ENCODE results near the gene C1S. TPM values are rescaled to one million over a fixed set of nuclear protein-coding genes. Genes with fewer than 3 reads are reported as not detected.
A peak's percentile ranks its signal among the peaks of the same experiment; 100 is the strongest.

Gene C1S
- total RNA-seq, 1 experiment from 2014 or later: not detected

DNA sequence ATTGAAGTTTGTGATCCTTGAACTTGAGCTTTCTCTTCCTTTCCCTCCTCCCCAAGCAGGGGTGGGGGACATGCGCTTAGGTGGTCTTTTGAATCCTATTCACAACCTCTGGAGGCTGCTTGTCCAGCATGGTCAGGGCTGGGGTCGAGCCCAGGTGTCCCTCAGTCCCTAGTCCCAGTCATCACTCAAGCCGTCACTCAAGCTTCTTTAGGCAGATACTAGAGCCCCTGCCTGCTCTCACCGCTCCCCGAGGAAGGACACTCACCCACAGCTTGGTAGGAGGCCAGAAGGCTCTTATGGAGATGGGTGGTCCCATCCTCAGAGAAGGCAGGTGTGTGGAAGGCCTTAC is 49.0 kb downstream of the C1S start:
- Histone ChIP-seq H3K9ac (ENCODE audit: low read length) (peak overlapping the region; percentile 96), H4K20me1 (ENCODE audit: insufficient read depth, low read depth, low read length) (no peaks in the 10 kb centered on the region), H3K27ac (ENCODE audit: low read length) (peak overlapping the region; percentile 94; the same call in 1 of the 2 replicates), H3K4me2 (ENCODE audit: low read depth, low read length, poor library complexity, severe bottlenecking) (peak overlapping the region; percentile 70), H3K4me3 (ENCODE audit: low read length) (peak overlapping the region; percentile 84), H2AFZ (ENCODE audit: low read length) (no peak overlapping the region), H3K9me3 (ENCODE audit: low read length) (peaks cover 4% of the 10 kb centered on the region; the same call in 1 of the 2 replicates), H3K36me3 (ENCODE audit: insufficient read depth, low read length) (peaks cover 19% of the 10 kb centered on the region), H3K4me1 (ENCODE audit: low read length) (peaks cover 47% of the 10 kb centered on the region), H3K9me2 (replicated peaks; ENCODE audit: insufficient read depth, low read length) (no peaks in the 10 kb centered on the region), H3K27me3 (ENCODE audit: low read length) (no peaks in the 10 kb centered on the region), H3K79me2 (ENCODE audit: low read length) (peaks cover 32% of the 10 kb centered on the region)
- DNase-seq: no peak

DNA sequence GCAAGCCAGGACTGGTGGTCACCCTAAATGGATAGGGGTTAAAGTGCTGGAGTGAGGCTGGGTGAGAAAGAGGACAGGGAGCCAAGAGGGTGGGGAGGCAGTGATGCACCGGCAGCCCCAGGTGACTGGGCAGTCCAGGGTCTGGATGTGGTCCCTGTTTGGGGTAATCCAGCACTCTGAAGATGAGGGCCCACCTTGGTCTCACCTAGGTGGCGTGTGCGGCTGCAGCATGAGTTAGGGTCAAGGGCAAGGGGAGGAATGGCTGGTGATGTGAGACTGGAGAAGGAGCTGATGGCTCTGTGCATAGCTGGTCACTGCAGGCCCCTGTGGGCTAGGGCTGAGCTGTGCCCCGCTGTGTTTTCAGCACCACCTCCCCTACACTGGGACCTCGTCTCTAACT is 50.1 kb downstream of the C1S start:
- peaks cover 19% of the 10 kb centered on the region for H3K36me3 ChIP-seq (ENCODE audit: insufficient read depth, low read length)
- H3K4me2 ChIP-seq (ENCODE audit: low read depth, low read length, poor library complexity, severe bottlenecking): no peak overlapping the region
- peaks cover 21% of the 10 kb centered on the region for H3K79me2 ChIP-seq (ENCODE audit: low read length)
- H3K27ac ChIP-seq (ENCODE audit: low read length): no peak overlapping the region
- no peak overlapping the region for H2AFZ ChIP-seq (ENCODE audit: low read length)
- H3K4me1 ChIP-seq (ENCODE audit: low read length): peaks cover 38% of the 10 kb centered on the region
- DNase-seq: no peak
- no peaks in the 10 kb centered on the region for H4K20me1 ChIP-seq (ENCODE audit: insufficient read depth, low read depth, low read length)
- no peaks in the 10 kb centered on the region for H3K9me2 ChIP-seq (replicated peaks; ENCODE audit: insufficient read depth, low read length)
- peak overlapping the region; percentile 18; the same call in 1 of the 2 replicates for H3K9ac ChIP-seq (ENCODE audit: low read length)
- H3K27me3 ChIP-seq (ENCODE audit: low read length): no peaks in the 10 kb centered on the region
- no peak overlapping the region for H3K4me3 ChIP-seq (ENCODE audit: low read length)
- H3K9me3 ChIP-seq (ENCODE audit: low read length): peaks cover 4% of the 10 kb centered on the region; the same call in 1 of the 2 replicates

GRCh38 chr12:7112041-7112440 is 51.5 kb downstream of the C1S start:
- no peak overlapping the region for H3K4me3 ChIP-seq (ENCODE audit: low read length)
- no peak overlapping the region for H3K27ac ChIP-seq (ENCODE audit: low read length)
- H3K79me2 ChIP-seq (ENCODE audit: low read length): peaks cover 7% of the 10 kb centered on the region
- H4K20me1 ChIP-seq (ENCODE audit: insufficient read depth, low read depth, low read length): no peaks in the 10 kb centered on the region
- H3K4me2 ChIP-seq (ENCODE audit: low read depth, low read length, poor library complexity, severe bottlenecking): no peak overlapping the region
- no peaks in the 10 kb centered on the region for H3K9me3 ChIP-seq (ENCODE audit: low read length)
- H3K4me1 ChIP-seq (ENCODE audit: low read length): peaks cover 35% of the 10 kb centered on the region
- DNase-seq: no peak
- H3K27me3 ChIP-seq (ENCODE audit: low read length): no peaks in the 10 kb centered on the region
- H3K36me3 ChIP-seq (ENCODE audit: insufficient read depth, low read length): peaks cover 7% of the 10 kb centered on the region; the same call in 1 of the 2 replicates
- no peak overlapping the region for H2AFZ ChIP-seq (ENCODE audit: low read length)
- H3K9ac ChIP-seq (ENCODE audit: low read length): no peak overlapping the region
- H3K9me2 ChIP-seq (replicated peaks; ENCODE audit: insufficient read depth, low read length): no peaks in the 10 kb centered on the region

- peaks cover 7% of the 10 kb centered on the region; the same call in 1 of the 2 replicates for H3K36me3 ChIP-seq (ENCODE audit: insufficient read depth, low read length)
- H3K9me3 ChIP-seq (ENCODE audit: low read length): no peaks in the 10 kb centered on the region
- H2AFZ ChIP-seq (ENCODE audit: low read length): no peak overlapping the region
- H4K20me1 ChIP-seq (ENCODE audit: insufficient read depth, low read depth, low read length): no peaks in the 10 kb centered on the region
- no peaks in the 10 kb centered on the region for H3K27me3 ChIP-seq (ENCODE audit: low read length)
- H3K4me1 ChIP-seq (ENCODE audit: low read length): peaks cover 40% of the 10 kb centered on the region
- no peak overlapping the region for H3K4me3 ChIP-seq (ENCODE audit: low read length)
- no peaks in the 10 kb centered on the region for H3K79me2 ChIP-seq (ENCODE audit: low read length)
- no peaks in the 10 kb centered on the region for H3K9me2 ChIP-seq (replicated peaks; ENCODE audit: insufficient read depth, low read length)
- no peak overlapping the region for H3K4me2 ChIP-seq (ENCODE audit: low read depth, low read length, poor library complexity, severe bottlenecking)
- H3K27ac ChIP-seq (ENCODE audit: low read length): no peak overlapping the region
- no peak overlapping the region for H3K9ac ChIP-seq (ENCODE audit: low read length)
- DNase-seq: peak; percentile 84
These were observed 52.9 kb downstream of the C1S start for GRCh38 chr12:7113389-7113871.

- H3K9ac ChIP-seq (ENCODE audit: low read length): no peak overlapping the region
- no peak overlapping the region for H3K4me2 ChIP-seq (ENCODE audit: low read depth, low read length, poor library complexity, severe bottlenecking)
- no peaks in the 10 kb centered on the region for H3K9me3 ChIP-seq (ENCODE audit: low read length)
- peaks cover 7% of the 10 kb centered on the region; the same call in 1 of the 2 replicates for H3K36me3 ChIP-seq (ENCODE audit: insufficient read depth, low read length)
- no peak for DNase-seq
- no peaks in the 10 kb centered on the region for H3K27me3 ChIP-seq (ENCODE audit: low read length)
- no peak overlapping the region for H3K4me3 ChIP-seq (ENCODE audit: low read length)
- H2AFZ ChIP-seq (ENCODE audit: low read length): no peak overlapping the region
- H3K27ac ChIP-seq (ENCODE audit: low read length): no peak overlapping the region
- no peaks in the 10 kb centered on the region for H3K79me2 ChIP-seq (ENCODE audit: low read length)
- H4K20me1 ChIP-seq (ENCODE audit: insufficient read depth, low read depth, low read length): no peaks in the 10 kb centered on the region
- no peaks in the 10 kb centered on the region for H3K9me2 ChIP-seq (replicated peaks; ENCODE audit: insufficient read depth, low read length)
- peaks cover 43% of the 10 kb centered on the region for H3K4me1 ChIP-seq (ENCODE audit: low read length)
These were observed 53.5 kb downstream of the C1S start for GRCh38 chr12:7114008-7114407.

GRCh38 chr12:7114851-7115250 is 54.3 kb downstream of the C1S start:
- H3K27ac ChIP-seq (ENCODE audit: low read length): no peak overlapping the region
- H3K9me2 ChIP-seq (replicated peaks; ENCODE audit: insufficient read depth, low read length): no peaks in the 10 kb centered on the region
- peaks cover 7% of the 10 kb centered on the region; the same call in 1 of the 2 replicates for H3K36me3 ChIP-seq (ENCODE audit: insufficient read depth, low read length)
- no peak overlapping the region for H3K4me2 ChIP-seq (ENCODE audit: low read depth, low read length, poor library complexity, severe bottlenecking)
- H2AFZ ChIP-seq (ENCODE audit: low read length): no peak overlapping the region
- peaks cover 41% of the 10 kb centered on the region for H3K4me1 ChIP-seq (ENCODE audit: low read length)
- DNase-seq: no peak
- H3K9me3 ChIP-seq (ENCODE audit: low read length): no peaks in the 10 kb centered on the region
- H3K4me3 ChIP-seq (ENCODE audit: low read length): no peak overlapping the region
- H3K79me2 ChIP-seq (ENCODE audit: low read length): no peaks in the 10 kb centered on the region
- H4K20me1 ChIP-seq (ENCODE audit: insufficient read depth, low read depth, low read length): no peaks in the 10 kb centered on the region
- H3K9ac ChIP-seq (ENCODE audit: low read length): no peak overlapping the region
- no peaks in the 10 kb centered on the region for H3K27me3 ChIP-seq (ENCODE audit: low read length)

- Histone ChIP-seq H3K4me2 (ENCODE audit: low read depth, low read length, poor library complexity, severe bottlenecking) (no peak overlapping the region), H3K4me1 (ENCODE audit: low read length) (peaks cover 33% of the 10 kb centered on the region), H3K36me3 (ENCODE audit: insufficient read depth, low read length) (peaks cover 7% of the 10 kb centered on the region; the same call in 1 of the 2 replicates), H3K9ac (ENCODE audit: low read length) (no peak overlapping the region), H3K4me3 (ENCODE audit: low read length) (no peak overlapping the region), H3K79me2 (ENCODE audit: low read length) (no peaks in the 10 kb centered on the region), H3K9me2 (replicated peaks; ENCODE audit: insufficient read depth, low read length) (no peaks in the 10 kb centered on the region), H3K9me3 (ENCODE audit: low read length) (no peaks in the 10 kb centered on the region), H3K27me3 (ENCODE audit: low read length) (no peaks in the 10 kb centered on the region), H3K27ac (ENCODE audit: low read length) (no peak overlapping the region), H4K20me1 (ENCODE audit: insufficient read depth, low read depth, low read length) (no peaks in the 10 kb centered on the region), H2AFZ (ENCODE audit: low read length) (no peak overlapping the region)
- no peak for DNase-seq
These were observed 55.7 kb downstream of the C1S start for GRCh38 chr12:7116196-7116595.

GRCh38 chr12:7116916-7117315 is 56.4 kb downstream of the C1S start:
- H4K20me1 ChIP-seq (ENCODE audit: insufficient read depth, low read depth, low read length): no peaks in the 10 kb centered on the region
- H3K27me3 ChIP-seq (ENCODE audit: low read length): no peaks in the 10 kb centered on the region
- H3K36me3 ChIP-seq (ENCODE audit: insufficient read depth, low read length): peaks cover 7% of the 10 kb centered on the region; the same call in 1 of the 2 replicates
- H3K9ac ChIP-seq (ENCODE audit: low read length): no peak overlapping the region
- H3K9me3 ChIP-seq (ENCODE audit: low read length): no peaks in the 10 kb centered on the region
- H2AFZ ChIP-seq (ENCODE audit: low read length): no peak overlapping the region
- H3K4me1 ChIP-seq (ENCODE audit: low read length): peaks cover 31% of the 10 kb centered on the region
- H3K4me3 ChIP-seq (ENCODE audit: low read length): no peak overlapping the region
- H3K79me2 ChIP-seq (ENCODE audit: low read length): no peaks in the 10 kb centered on the region
- no peaks in the 10 kb centered on the region for H3K9me2 ChIP-seq (replicated peaks; ENCODE audit: insufficient read depth, low read length)
- H3K27ac ChIP-seq (ENCODE audit: low read length): no peak overlapping the region
- no peak overlapping the region for H3K4me2 ChIP-seq (ENCODE audit: low read depth, low read length, poor library complexity, severe bottlenecking)
- no peak for DNase-seq

All from Karpas-422 (cell line).